Measurements from ENCODE around the gene MYRF. TPM values are rescaled to one million over a fixed set of nuclear protein-coding genes. Genes with fewer than 3 reads are reported as not detected.

Gene MYRF
- total RNA-seq, 1 donor from 2014 or later, result 0.78 TPM

DNA sequence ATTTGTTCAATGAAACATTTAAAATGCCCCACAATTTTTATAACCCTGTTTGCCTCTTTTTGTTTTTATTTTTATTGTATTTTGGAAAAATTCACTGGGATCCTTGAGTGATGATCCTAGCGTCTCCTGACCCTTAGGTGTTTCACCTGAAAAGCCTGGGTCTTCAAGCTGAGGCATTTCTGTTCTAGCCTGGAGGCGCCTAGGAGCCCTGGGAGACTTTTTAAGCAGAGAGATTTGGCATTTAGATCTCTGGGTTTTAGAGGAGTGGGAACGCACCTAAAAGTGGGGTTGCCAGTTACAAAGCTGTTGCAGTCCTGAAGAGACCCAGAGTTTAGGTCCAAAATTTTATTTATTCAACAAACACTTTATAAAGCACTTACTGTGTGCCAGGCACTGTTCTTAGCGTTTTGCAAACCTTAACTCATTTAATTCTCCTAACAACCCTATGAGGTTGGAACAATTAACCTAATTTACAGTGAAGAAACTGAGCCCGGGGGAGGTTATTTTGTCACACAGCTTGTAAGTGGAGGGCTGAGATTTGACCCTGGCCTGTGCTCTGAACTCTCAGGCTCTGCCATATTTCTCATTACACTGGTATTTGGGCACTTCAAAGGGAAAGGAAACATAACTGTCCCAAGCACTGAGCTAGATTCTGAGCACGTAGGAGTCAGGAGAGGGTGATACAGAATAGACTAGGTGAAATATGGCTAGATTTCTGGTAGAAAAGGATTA lies 65.2 kb downstream of the MYRF start:
- intact Hi-C loops (cut with micrococcal nuclease), result loop anchor here (2.0 to 10.0 kb wide), 4 partner anchors 75 to 233 kb away; partner anchors contain the start of genes FADS3 and SYT7
- Mint-ChIP-seq H3K27ac (no peak overlapping the region), H3K4me3 (peak overlapping the region; percentile 81), H3K27me3 (peaks cover 4% of the 10 kb centered on the region), H3K9me3 (no peaks in the 10 kb centered on the region), H3K36me3 (ENCODE audit: low read depth) (peaks cover 4% of the 10 kb centered on the region), H3K4me1 (peaks cover 16% of the 10 kb centered on the region)
- DNase-seq (no peak), ATAC-seq (ENCODE audit: low read depth) (no peak)
- POLR2A ChIA-PET, result interaction anchor here (1.0 to 4.0 kb wide), 6 partner anchors 10 to 149 kb away, joined by 3 to 61 read pairs (median 22); partner anchors contain the start of genes FADS2, FADS3 and FTH1
- CTCF ChIA-PET, result interaction anchor here (1.0 to 4.5 kb wide), 3 partner anchors 11 to 290 kb away, joined by 5 to 32 read pairs (median 13); partner anchors contain the start of gene FADS2
- TF ChIP-seq, protein P1, sequence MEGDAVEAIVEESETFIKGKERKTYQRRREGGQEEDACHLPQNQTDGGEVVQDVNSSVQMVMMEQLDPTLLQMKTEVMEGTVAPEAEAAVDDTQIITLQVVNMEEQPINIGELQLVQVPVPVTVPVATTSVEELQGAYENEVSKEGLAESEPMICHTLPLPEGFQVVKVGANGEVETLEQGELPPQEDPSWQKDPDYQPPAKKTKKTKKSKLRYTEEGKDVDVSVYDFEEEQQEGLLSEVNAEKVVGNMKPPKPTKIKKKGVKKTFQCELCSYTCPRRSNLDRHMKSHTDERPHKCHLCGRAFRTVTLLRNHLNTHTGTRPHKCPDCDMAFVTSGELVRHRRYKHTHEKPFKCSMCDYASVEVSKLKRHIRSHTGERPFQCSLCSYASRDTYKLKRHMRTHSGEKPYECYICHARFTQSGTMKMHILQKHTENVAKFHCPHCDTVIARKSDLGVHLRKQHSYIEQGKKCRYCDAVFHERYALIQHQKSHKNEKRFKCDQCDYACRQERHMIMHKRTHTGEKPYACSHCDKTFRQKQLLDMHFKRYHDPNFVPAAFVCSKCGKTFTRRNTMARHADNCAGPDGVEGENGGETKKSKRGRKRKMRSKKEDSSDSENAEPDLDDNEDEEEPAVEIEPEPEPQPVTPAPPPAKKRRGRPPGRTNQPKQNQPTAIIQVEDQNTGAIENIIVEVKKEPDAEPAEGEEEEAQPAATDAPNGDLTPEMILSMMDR (IDR thresholded peaks at IDR 0.05), result no peak

DNA sequence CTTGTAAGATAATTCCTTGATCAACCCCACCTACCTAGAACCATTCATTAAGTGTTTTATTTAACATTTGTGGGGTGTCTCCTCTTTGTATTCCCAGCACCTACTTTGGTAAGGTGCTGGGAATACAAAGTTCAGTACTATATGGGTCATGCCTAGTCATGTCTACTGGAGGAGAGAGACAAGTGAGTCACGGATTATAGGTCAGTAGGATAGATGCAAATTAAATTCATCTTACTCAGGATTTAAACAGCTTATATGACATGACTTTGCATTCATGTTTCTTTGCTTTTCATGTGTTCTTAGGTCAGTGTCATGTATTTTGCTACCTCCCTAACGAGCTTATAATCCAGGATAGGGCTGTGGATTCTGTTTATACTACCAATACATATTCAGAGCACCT lies 67.7 kb downstream of the MYRF start:
- no peak for ATAC-seq (ENCODE audit: low read depth)
- Mint-ChIP-seq H3K27ac (no peak overlapping the region), H3K9me3 (no peaks in the 10 kb centered on the region), H3K4me3 (no peak overlapping the region), H3K27me3 (peaks cover 4% of the 10 kb centered on the region), H3K4me1 (peaks cover 11% of the 10 kb centered on the region), H3K36me3 (ENCODE audit: low read depth) (peaks cover 4% of the 10 kb centered on the region)
- intact Hi-C loops (cut with micrococcal nuclease), result no loop called here
- CTCF ChIA-PET, result no interaction called here
- TF ChIP-seq, protein P1 (IDR thresholded peaks at IDR 0.05), result no peak
- POLR2A ChIA-PET, result interaction anchor here (0.5 kb wide), 1 partner anchor 33 kb away, joined by 7 read pairs; no protein-coding TSS in a partner anchor
- no peak for DNase-seq

DNA sequence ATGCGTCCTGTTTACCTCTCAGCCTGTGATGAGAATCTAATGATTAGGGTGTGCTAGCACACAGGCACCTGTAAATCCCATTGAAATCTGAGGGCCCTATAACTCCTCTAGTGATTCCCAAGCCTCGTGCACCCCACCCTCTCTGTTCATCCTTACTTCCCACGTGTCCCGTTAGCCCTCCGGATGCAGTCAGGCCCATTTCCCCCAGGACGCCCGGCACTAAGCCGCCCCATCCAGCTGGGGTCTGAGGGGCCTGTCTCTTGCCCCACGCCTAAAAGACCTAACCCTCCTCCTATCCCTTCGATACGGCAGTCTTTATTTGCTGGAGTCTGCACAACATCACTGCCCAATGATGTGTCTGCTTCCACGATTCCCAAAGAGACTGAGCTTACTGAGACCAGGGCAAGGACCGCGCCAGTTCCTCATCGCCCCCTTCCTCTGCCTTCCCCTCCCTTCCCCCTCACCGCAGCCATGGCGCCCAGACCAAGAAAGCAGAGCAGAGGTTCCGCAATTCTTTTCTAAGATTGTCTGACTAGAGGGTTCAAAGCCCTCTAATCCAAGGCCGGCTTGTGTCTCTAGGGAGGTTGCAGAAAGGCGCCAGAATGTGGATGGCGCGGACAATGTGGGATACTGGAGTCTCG lies 74.6 kb downstream of the MYRF start:
- Mint-ChIP-seq H3K4me3 (peak overlapping the region; percentile 89), H3K27me3 (peaks cover 8% of the 10 kb centered on the region), H3K27ac (peak overlapping the region; percentile 86), H3K9me3 (no peaks in the 10 kb centered on the region), H3K36me3 (ENCODE audit: low read depth) (no peaks in the 10 kb centered on the region), H3K4me1 (peaks cover 26% of the 10 kb centered on the region)
- DNase-seq (no peak), ATAC-seq (ENCODE audit: low read depth) (peak; percentile 43)
- TF ChIP-seq, protein P1 (IDR thresholded peaks at IDR 0.05), result no peak
- ChIA-PET CTCF (interaction anchor here (0.9 to 4.3 kb wide), 3 partner anchors 11 to 254 kb away, joined by 3 to 32 read pairs (median 4); partner anchors contain the start of gene FADS1), POLR2A (interaction anchor here (0.6 to 3.7 kb wide), 4 partner anchors 10 to 70 kb away, joined by 3 to 61 read pairs (median 5); partner anchors contain the start of gene FADS1)
- intact Hi-C loops (cut with micrococcal nuclease), result loop anchor here (1.0 kb wide), 1 partner anchor 11 kb away; no protein-coding TSS in a partner anchor

DNA sequence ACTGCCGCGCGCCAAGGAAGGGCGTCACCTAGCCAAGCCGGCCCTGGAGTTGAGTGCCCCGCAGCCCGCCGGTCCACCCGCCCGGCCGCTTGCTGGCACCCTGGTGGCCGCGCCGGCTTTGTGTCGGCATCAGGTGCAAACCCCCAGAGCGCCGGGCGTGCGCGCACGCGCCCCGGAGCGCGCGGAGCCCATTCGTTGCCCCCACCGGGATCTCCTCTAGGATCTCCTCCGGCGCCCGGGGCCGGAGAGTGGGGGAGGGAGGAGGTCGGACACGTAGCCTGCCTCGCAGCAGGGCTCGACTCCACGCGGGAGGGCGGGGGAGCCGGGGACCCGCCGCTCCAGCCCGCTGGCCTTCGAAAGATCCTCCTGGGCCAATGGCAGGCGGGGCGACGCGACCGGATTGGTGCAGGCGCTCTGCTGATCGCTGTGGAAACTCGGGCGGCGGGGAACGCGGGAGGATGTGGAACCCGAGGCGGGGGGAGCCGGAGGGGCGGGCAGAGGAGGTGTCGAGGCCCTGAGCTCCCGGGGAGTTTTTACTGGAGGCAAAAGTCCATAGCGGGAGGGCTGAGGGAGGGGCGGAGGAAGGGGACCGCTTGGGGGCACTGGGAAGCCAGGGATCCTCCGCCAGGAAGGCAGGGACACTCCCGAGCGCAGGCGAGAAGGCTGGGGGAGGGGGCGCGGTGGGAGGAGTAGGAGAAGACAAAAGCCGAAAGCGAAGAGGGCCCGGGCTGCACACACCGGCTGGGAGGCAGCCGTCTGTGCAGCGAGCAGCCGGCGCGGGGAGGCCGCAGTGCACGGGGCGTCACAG lies 75.3 kb downstream of the MYRF start, which contains the start of gene FADS2:
Gene FADS2, plus strand, starts transcription at position 730 of the 808 bp plus-strand sequence. CDS start 91 bp downstream, outside the sequence.
- Mint-ChIP-seq H3K36me3 (ENCODE audit: low read depth) (no peaks in the 10 kb centered on the region), H3K27me3 (peaks cover 8% of the 10 kb centered on the region), H3K27ac (peak within 1 kb of the TSS; percentile 86), H3K4me1 (peaks cover 26% of the 10 kb centered on the region), H3K9me3 (no peaks in the 10 kb centered on the region), H3K4me3 (peak within 1 kb of the TSS; percentile 89)
- peak; percentile 64 for DNase-seq
- POLR2A ChIA-PET, result interaction anchor here (0.6 to 3.7 kb wide), 9 partner anchors 9 to 140 kb away, joined by 3 to 61 read pairs (median 4); partner anchors contain the start of genes FADS1, FADS3 and FTH1
- CTCF ChIA-PET, result interaction anchor here (0.9 to 4.3 kb wide), 3 partner anchors 12 to 254 kb away, joined by 3 to 32 read pairs (median 4); partner anchors contain the start of gene FADS1
- ATAC-seq (ENCODE audit: low read depth), result peak; percentile 77
- intact Hi-C loops (cut with micrococcal nuclease), result loop anchor here (1.0 to 2.0 kb wide), 2 partner anchors 11 to 31 kb away; no protein-coding TSS in a partner anchor
- TF ChIP-seq, protein P1 (IDR thresholded peaks at IDR 0.05), result no peak
